Measurements from ENCODE around the gene WDR93.
"Not testable (repeated sequence)": the region's sequence is repeated elsewhere in the genome, so short reads cannot be mapped to it uniquely, and the experiment has no call there.

GRCh38 chr15:89782619-89782950 is 92.0 kb downstream of the WDR93 start:
- TF ChIP-seq CTCF (IDR thresholded peaks at IDR 0.05); POLR2A (IDR thresholded peaks at IDR 0.05); POLR2AphosphoS5 (IDR thresholded peaks at IDR 0.05; ENCODE audit: insufficient read depth in 1 of 2, low read depth in 1 of 2): not testable (repeated sequence)

Measured in vagina (tissue), 2 donors.